Stimulated activated CD8-positive, alpha-beta memory T cell treated with anti-CD3 and anti-CD28 coated beads, Interleukin-12 subunit alpha, Interleukin-12 subunit beta, amount 100 ng/mL, for 24 hours (primary cell): ENCODE data around the gene ITGA6.

Experiments
- DNase-seq: peaks from one replicate; pipeline ENCODE4 v3.0.0-alpha.2; 2020; ENCODE audit errors: extremely low read depth

ITGA6 gene

DNA sequence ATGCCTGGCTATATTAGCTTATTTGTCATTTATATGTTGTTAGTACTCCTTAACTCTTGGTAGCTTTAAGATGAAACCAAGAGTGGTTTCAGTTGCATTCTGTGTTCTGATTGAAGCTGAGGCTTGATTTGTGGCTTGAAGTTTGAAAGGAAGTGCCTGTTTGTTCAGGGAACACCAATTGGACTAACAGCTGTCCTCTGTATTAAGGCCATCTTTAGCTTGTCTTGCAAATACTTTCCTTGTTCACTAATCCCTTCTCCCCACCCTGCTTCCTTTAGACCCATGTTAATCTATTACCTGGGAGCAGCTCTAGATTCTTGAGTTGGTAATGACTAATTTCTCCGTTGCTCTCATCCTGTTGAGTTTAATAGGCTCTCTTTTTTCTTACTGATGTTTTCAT lies 13.4 kb downstream of the ITGA6 start:
- DNase-seq = no peak

DNA sequence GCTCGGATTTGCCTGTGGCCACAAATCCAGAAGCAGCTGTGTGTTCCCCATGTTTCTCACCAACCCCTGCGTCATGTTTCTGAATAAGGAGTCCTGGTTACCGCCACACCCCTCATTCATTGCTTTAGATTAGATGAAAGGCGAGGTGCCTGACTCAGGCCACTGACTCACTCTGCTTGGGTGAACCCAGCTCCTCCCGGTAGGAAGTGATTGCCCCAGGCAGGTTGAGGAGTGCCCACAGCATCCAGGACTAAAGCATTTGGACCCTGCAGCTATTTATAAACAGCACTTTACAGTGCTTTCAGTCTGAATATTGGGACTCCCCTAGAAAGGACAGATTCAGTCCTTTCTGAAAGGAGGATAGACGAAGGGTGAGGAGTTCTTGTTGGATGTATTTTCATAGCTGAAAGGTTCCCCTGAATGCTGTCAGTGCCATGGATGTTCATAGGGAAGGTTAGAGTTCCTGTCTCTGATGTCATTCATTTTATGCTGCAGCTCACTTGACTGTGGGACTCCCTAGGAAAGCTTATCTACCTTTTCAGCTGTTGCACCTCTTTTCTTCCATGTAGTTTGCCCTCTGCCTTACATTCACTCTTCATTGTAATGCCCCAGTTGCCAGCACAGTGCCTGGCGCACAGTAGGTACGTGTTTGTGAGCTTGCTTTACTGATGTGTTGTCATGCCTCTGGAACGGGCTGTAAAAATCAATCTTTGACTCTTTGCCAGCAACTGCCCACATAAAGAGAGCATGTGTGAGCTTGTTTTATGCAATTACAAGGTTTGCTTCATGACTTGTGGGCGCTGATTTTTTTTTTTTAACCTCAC lies 14.9 kb downstream of the ITGA6 start:
- no peak for DNase-seq

DNA sequence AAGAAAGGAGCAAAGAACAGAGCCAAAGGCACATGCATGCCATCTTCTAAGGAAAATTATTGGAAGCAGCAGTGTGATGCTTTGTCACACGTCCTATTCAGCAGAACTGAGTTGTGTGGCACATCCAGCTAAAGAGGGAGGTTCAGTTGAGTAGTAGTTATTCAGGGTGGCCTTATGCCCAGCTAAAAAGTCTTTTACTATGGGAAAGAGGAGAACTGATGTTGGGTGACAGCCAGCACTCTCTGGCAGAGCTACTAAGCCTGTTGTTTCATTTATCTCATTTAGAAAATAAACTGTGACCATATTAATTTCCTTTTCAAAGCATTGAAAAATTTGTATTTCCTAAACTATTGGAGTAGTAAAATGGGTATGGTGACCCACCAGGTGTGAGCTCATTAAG lies 18.5 kb downstream of the ITGA6 start:
- DNase-seq = no peak

DNA sequence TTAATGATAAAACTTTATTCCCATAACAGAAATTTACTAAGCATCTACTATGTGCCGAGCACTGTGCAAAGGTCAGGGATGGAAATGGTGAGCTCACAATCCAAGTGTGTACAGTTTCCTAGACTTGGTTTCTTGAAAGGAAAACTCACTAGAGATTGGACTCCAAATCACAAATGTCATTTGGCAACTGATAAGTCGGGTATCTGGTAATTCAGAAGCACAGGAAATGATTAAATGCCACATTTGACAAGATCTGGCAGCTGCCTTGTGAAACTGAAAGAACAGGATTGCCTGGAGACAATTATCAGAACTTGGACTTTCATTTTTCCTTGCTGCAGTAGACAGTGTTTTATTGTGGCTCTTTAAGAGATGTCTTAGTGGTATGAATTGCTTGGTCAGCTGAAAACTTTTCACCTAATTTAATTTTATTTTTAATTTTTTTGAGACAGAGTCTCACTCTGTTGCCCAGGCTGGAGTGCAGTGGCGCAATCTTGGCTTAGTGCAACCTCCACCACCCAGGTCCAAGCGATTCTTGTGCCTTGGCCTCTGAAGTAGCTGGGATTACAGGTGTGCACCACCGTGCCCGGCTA lies 19.2 kb downstream of the ITGA6 start:
- DNase-seq = no peak

DNA sequence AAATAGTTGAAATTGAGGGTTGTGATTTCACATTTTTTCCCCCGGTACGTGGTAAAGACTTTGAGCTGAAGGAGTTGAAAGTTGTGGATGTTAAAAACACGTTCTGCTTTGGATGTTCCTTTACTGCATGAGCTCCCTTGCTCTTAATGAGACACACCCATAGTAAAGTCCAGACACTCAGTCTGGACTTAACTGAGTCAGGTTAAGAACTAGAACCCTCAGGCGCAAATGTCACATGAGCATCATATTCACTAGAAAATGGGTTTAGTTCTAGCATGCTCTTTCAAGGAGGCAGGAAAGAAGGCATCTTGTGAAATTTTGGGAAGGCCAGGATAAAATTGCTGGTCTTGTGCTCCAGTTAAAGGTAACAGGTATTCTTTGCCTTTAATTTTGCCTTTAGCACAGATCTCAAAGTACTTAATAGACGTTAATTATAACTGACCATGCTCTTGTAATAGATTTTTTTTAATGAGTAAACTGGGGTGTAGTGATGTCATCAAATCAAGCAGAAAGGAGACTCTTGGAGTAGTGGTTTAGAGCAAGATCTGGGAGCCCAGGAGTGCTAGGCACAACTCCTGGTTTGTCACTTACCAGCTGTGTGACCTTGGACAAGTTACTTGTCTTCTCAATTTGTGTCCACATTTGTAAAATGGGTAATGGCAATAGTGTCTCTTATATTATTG lies 20.6 kb downstream of the ITGA6 start:
- no peak for DNase-seq

DNA sequence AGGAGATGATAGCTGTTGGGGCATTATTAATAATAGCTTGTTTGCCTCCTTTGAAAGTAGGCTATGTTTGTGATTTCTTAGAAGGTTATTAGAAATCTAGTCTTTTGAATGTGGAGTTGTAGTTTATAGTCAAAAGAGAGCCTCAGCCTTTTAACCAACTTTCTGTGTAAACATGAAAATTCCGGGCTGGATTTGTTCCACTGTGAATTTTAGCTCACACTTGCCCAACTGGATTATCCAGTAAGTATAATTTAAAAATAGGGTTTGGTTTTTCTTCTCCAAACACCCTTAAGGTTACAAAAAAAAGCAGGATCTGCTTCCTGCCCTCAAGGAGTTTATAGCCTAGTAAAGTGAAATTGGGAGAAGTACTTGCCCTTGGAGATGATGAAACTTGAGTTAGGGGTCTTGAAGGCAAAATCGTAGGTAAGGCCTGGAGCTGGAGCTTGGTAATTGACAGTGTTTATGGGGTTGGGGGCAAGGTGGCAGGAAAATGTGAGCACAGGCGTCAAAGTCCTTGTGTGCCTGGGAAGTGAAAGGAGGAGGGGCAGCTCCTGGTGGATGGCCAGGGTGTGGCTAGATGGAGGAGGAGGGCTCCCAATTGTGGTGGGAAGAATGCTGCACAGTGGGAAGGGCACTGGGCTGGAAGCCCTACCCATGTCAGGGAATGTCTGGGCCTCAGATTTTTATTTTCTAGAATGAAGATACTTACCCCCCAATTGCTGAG lies 21.3 kb downstream of the ITGA6 start:
- DNase-seq = no peak

DNA sequence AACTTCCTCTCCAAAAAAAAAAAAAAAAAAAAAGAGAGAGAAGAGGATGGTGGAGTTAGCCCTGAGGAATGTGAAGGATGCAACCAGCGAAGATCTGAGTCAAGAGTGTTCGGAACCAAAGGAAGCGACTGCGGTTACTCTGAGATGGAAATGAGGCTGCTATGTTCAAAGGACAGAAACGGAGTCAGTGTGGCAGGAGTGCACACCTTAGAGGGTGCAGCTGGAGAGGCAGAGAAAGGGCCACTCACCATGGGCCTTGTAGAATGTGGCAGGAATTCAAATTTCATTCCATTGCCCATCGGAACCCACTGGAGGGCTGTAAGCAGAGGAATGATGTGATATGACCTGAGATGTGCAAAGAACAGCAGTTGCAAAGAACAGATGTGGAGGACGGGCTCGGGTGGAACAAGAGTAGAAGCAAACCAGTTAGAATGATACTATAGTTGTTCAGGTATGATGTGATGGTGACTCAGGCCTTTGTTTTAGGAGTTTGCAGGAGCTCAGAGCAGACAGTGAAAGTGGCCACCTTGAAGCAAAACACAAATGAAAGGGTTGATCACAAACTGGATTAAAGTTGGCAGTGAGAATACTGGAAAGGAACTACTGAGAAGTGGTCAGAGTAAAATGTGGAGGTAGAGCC lies 22.6 kb downstream of the ITGA6 start:
- no peak for DNase-seq

DNA sequence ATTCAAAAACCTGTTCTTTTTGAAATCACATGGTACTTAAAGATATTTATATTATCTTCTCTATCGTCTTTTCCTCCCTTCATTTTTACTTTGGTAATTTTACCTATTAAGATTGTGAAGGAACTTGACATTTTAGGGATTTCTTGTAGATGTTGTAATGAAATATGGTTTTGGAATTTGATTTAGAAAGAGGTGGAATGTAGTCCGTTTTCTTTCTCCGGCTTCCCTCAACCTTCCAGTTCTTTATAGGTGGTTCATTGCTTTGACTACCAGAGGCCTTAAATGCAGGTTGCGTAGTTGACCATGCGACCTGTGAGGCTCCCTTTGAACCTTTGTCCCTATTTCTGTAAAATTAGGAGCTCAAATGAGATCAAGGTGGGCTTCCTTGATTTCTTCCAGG lies 24.5 kb downstream of the ITGA6 start:
- no peak for DNase-seq

DNA sequence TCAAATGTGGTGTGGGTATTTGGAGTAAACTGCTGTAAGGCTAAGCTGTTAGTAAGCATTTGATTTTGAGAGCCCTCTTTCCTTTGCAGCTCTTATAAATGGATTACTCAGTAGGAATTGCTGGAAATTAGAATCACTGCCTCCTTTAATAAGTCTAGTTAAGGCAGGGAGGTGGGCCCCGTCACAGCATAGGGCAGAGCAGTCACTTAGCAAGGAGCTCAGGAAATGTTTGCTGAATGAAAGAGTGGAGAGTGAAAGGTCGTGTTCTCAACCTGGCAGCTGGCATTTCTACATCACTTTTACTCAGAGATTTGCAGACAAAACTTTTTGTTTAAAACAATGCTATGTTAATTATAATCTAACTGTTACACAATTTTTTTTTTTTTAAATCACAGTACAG lies 25.5 kb downstream of the ITGA6 start:
- no peak for DNase-seq

DNA sequence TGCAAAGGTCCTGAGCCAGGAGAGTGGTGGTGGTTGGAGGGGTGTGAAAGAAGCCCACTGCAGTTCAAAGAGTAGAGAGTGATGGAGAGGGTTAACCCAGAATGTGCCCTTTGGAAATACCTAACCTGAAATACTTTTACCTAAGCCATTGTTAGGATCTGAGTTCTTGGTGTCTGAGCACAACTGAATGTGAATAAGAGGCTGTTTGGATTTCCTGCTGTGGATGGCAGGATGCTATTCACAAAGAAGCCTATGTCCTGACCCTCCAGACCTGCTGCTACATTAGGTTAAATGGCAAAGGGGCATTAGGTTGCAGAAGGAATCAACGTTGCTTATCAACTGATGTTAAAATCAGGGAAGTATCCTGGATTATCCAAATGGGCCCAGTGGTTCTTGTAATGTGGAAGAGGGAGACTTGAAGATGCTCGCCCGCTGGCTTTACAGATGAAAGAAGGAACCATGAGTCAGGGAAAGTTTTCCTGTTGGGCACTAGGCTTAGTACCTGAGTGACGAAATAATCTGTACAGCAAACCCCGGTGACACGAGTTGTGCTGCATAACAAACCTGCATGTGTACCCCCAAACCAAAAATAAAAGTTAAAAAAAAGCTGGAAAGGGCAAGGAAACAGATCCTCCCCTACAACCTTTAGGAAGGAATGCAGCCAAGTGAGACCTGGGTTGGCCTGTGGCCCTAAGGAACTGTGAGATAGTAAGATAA lies 27.2 kb downstream of the ITGA6 start:
- no peak for DNase-seq

DNA sequence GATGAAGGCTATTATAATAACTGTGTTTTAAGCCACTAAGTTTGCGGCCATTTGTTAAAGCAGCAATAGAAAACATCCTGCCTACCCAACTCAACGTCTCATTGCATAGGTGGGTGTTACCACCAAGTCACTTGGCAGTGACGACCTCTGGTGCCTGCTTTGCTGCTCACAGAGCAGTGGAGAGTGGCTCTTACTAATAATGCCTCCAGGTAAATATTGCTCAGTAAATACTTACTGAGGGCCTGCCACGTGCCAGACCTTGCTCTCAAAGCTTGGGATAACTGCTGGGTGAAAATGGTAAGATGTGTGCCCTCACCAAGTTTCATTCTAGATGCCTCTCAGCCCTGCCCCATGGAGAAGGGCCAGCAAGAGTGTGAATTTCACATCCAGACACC lies 27.7 kb downstream of the ITGA6 start:
- no peak for DNase-seq

DNA sequence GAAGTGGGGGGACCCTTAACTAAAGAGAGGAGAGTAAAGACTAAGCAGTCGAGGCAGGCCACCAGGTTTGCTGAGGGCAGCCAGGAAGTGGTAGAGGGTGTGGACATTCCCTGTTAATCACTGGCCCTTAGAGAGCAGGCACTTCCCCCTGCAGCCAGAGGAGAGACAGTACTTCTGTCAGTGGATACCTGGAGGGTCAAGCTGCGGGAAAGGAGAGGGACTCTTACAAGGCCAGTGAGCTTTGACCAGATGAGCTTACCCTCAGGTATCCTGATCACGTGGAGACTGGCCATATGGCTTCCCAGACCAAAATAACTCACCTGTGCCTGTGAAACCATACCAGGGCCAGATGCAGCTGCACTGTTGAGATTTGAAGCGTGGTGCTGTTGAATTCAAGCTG lies 28.6 kb downstream of the ITGA6 start:
- DNase-seq = no peak

DNA sequence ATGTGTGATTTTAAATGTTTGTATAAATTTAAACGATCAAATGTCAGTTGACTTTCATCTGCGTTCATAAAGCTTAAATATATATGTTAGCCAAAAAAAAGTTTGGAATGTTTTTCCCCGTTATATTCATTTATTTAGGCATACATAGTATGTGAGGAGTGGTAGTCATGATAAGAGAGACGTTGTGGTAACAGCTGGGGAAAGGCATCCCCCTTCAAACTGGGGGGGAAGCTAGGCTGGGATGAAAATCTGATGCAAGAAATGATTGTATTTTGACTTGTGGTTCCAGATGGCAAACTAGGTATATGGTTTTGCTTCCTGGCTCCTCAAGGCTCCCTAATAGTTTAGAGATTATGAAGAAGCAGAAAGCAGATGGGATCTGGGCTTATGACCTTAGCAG lies 30.1 kb downstream of the ITGA6 start:
- no peak for DNase-seq

DNA sequence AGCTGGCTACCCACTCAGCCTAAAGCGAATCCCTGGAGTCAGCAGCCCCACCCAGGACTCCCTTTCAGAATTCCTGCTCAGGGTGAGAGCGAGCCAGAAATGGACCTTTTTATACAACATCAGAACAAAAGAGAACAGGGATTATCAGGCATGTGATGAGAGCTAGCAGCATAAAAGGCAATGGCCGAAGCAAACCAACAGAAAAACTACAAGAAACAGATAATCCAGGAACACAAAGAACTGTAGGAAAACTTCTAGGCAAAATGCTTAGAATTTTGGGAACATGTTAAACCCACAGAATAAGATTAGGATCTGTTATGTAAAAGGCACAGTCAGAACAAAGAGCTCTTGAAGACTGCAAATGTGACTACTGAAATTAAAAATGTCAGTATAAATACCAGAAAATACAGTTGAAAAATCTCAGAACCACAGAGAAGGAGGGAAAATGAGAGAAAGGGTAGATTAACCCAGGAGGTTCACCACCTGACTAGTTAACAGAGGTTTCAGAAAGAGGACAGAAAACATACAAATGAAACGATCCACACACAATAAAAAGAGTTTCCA lies 31.3 kb downstream of the ITGA6 start:
- DNase-seq = no peak

DNA sequence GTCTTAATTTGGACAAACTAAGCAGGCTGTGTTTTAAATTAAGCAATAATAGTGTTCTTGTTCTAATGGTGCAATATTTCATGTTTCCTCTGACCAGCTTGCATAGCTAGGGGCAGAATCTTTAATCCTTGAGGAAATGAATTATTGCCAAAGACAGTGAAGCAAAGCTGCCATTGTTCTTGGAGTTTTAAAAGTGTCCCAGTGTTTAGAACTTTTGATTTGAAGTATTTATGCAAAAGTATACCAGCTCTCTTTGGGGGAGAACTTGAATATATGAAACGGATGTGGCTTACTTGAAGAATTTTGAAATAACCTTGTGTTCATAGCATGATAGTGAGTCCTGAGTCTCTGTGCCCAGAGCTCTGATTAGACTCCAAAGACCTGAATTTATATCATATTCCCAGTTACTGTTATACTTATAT lies 33.4 kb downstream of the ITGA6 start:
- DNase-seq = no peak

DNA sequence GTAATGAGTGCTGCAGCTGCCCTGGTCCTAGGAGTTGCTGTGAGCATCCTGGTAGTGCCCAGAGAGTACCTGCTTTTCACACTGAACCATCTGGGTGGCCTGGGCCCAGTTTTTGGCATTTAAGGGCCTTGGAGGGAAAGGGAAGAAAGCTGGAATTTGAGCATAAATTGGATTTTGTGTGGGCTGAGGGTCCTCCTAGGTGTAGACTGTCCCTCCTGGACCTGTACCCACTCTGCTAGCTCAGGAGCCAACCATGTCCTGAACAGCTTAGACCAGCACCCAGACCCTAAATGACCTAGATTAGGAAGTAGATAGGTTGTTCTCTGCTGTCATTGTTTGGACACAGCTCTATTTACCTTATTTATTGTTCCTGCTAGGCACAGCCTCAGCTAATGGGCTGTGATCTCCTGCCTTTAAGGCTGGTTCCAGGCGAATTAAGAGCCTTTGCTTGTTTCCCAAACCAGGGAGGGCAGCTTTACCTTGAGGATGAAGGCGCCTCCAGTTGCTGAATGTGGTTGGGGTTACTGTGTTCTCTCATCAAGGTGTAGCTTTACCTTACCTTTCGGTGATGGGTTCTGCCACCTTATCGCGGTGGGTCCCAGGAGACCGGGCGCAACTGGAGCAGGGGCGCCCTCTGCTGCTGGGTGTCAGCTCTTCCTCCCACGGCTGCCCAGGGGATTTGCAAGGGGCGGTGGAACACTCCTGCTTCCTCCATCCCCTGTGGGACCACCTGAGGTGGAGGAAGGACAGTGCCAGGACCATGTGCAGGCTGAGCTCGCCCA lies 34.4 kb downstream of the ITGA6 start:
- no peak for DNase-seq

DNA sequence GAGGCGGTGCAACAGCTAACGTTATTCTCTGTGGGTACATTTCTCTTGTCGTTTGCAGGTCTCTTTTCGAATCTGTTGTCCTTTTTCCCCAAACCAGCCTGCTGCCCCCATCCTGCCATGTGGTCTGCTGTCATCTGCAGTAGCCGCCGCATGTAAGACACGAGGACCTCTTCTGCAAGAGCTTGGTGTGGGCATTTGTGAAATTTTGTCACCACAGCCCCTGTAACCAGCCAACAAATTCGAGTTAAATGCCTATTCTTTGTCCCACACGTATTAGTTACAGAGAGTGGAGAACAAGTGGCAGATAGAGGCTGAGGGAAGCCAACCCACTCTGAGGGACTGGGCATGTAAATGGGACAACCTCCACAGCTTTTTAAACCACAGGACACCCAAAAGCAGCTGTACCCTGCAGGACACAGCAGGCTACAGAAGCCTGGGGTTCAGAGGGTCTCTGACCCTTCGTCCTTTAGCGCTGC lies 35.0 kb downstream of the ITGA6 start:
- DNase-seq = no peak

DNA sequence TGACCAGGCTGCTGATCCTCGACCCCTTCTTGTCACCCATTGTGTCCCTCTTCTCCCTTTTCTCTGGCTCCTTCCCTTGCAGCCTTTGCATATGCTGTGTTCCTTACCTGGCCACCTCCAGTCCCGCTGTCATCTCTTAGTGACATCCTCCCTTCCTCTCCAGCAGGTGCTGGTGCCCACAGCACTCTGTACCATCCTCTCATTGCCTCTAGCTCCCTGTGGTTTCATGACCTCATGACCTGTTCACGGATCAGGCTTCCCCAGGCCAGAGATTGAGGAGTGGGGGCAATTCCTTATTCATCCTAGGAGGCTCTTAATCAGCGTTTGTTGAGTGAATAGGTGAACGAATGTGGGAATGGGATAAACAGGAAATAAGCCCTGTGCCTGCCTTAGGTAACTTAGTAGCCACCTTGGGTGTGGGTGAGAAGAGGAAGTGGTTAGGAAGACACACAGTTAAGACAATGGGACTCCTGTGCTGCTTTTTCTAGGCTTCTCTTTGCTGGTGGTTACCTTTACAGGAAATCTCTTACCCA lies 35.5 kb downstream of the ITGA6 start:
- DNase-seq = no peak

DNA sequence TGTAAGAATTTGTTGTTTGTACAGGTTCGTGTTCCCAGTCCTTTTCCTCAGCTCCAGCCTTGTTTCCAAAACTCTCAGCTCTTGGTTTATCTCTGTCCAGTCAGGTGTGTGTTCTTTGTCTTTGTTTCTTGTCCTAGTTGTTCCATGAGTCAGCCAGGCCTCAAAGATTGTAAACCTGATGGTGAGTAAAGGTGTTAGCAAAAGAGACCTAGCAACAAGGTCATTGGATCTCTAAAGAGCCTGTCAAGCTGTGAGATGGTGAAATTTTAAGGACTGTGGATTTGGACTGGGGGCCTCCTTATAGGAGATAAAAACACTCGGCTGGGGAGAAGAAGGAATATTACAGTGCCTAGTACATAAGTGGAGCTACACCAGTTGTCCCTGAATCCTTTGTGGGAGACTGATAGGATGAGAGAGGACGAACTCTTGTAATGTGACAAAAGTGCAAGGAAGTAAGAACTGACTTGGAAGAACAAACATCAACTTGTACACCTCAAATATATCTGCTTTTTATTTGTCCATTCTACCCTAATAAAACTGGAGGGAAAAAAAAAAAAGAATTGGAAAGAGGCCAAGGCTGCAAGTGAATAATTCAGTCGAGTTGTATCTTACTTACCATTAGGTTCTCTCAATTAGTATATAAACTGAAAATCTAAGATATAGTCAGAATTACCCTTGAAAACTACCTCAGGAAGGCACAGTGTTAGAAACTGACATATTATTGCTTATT lies 37.2 kb downstream of the ITGA6 start:
- DNase-seq = no peak
